K562 (cell line): Measurements from ENCODE around the gene POLR1D. TPM values are rescaled to one million over a fixed set of nuclear protein-coding genes. Genes with fewer than 3 reads are reported as not detected.

Experiments used
- BMI1 ChIP-seq: fragments of 150-350 bp; IDR thresholded peaks from 2 replicates; pipeline ENCODE4 v1.6.1; 2014; ENCODE audit warnings: low read length
- JUN ChIP-seq, 2 experiments: sonication (generic) in 1 of 2; formaldehyde crosslinking in 1 of 2; IDR thresholded peaks; 2 replicates each; pipeline versions ENCODE4 v1.6.1 to v1.8.0; 2012 to 2022; ENCODE audit warnings: borderline replicate concordance in 2 of 2, mild to moderate bottlenecking in 2 of 2, improper control_type of control experiment in 1 of 2, low read depth in 1 of 2, low read length in 1 of 2, missing genetic modification reagents in 1 of 2
- LARP7 ChIP-seq: fragments of 450-650 bp; IDR thresholded peaks from 2 replicates; pipeline ENCODE4 v1.6.1; 2016
- MNT ChIP-seq, 2 experiments: fragments of 450-650 bp; conservative IDR thresholded peaks; 2 replicates each; pipeline ENCODE4 v1.6.1; 2017; ENCODE audit warnings: mild to moderate bottlenecking in 2 of 2, moderate library complexity in 2 of 2
- UBTF ChIP-seq, 2 experiments: IDR thresholded peaks; 2 replicates each; pipeline ENCODE4 v1.6.1; 2012; ENCODE audit warnings: improper control_type of control experiment in 2 of 2, low read depth in 2 of 2, low read length in 2 of 2, borderline replicate concordance in 1 of 2
- ZNF263 ChIP-seq: sonication (generic); formaldehyde crosslinking; IDR thresholded peaks from 2 replicates; pipeline ENCODE4 v1.8.0; 2022; ENCODE audit warnings: mild to moderate bottlenecking, missing genetic modification reagents, borderline replicate concordance
- polyA plus RNA-seq, 8 experiments: library from polyadenylated mRNA; depleted of rRNA in 4 of 8; stranded (reverse) in 5 of 8; unstranded in 3 of 8; fragments of >200 nt; fragmentation: Nextera tagmentation in 2 of 8; fragmentation: Illumina TruSeq in 1 of 8; extraction: Ambion mirVana in 2 of 8; extraction: Trizol in 1 of 8; gene quantifications; 2 replicates each; pipeline versions ENCODE4 v1.2.1 to v1.2.3, GENCODE V29; 2011 to 2014; ENCODE audit warnings: inconsistent platforms in 1 of 8, missing spikeins in 1 of 8
- total RNA-seq, 7 experiments: library from RNA; depleted of rRNA in 6 of 7; stranded (reverse); fragments of >200 nt in 6 of 7; fragmentation: Illumina TruSeq in 2 of 7; extraction: Trizol in 2 of 7; gene quantifications; 2 replicates each; pipeline versions ENCODE4 v1.2.1 to v1.2.3, GENCODE V29; 2011 to 2021; ENCODE audit warnings: low replicate concordance in 1 of 7

Gene POLR1D
- total and polyA plus RNA-seq, 9 of the 15 experiments (the other 6 are each of a cell fraction or from before 2014, with no cell fraction given): 107 to 188 (median 145) TPM

- peak in 1 of 2 experiments; percentile 63; a peak in 1 of 4 replicates for TF ChIP-seq UBTF (IDR thresholded peaks at IDR 0.05; ENCODE audit: borderline replicate concordance in 1 of 2, low read depth in 2 of 2, low read length in 2 of 2)
- TF ChIP-seq LARP7: no peak
- TF ChIP-seq BMI1: no peak
- peak; percentile 52; the same call in 1 of the 2 replicates for TF ChIP-seq ZNF263 (CRISPR knock-in tag)
- TF ChIP-seq JUN (IDR thresholded peaks at IDR 0.05; ENCODE audit: borderline replicate concordance, low read depth, low read length): peak; percentile 70
- 0 out of 2 replicates have a peak, but pooled peaks have one; percentile 31 for TF ChIP-seq JUN (CRISPR knock-in tag; IDR thresholded peaks at IDR 0.05; ENCODE audit: borderline replicate concordance)
- TF ChIP-seq MNT (conservative IDR thresholded peaks at IDR 0.05): peak in 1 of 2 experiments; percentile 57; a peak in 2 of 4 replicates
These were observed at the start of gene POLR1D (continued) for GRCh38 chr13:27621366-27622101.
